ENCODE results near the gene PCDHA1.

Gene PCDHA1

GRCh38 chr5:140982083-140982716 lies 196.3 kb downstream of the PCDHA1 start:
- TF ChIP-seq CTCF (IDR thresholded peaks at IDR 0.05; ENCODE audit: control insufficient read depth, insufficient read depth, low read depth, low read length, missing control alignments) = no peak
- no peak for DNase-seq (ENCODE audit: low read depth)
- H3K4me3 ChIP-seq (ENCODE audit: control insufficient read depth, low read depth, low read length) = no peak overlapping the region

GRCh38 chr5:140986117-140986521 lies 200.2 kb downstream of the PCDHA1 start:
- TF ChIP-seq CTCF (IDR thresholded peaks at IDR 0.05; ENCODE audit: control insufficient read depth, insufficient read depth, low read depth, low read length, missing control alignments) = no peak
- no peak overlapping the region for H3K4me3 ChIP-seq (ENCODE audit: control insufficient read depth, low read depth, low read length)
- no peak for DNase-seq (ENCODE audit: low read depth)

- no peak for DNase-seq (ENCODE audit: low read depth)
- no peak overlapping the region for H3K4me3 ChIP-seq (ENCODE audit: control insufficient read depth, low read depth, low read length)
- no peak for TF ChIP-seq CTCF (IDR thresholded peaks at IDR 0.05; ENCODE audit: control insufficient read depth, insufficient read depth, low read depth, low read length, missing control alignments)
Observed at GRCh38 chr5:140988100-140988499, 202.2 kb downstream of the PCDHA1 start.

- DNase-seq (ENCODE audit: low read depth) = no peak
- no peak for TF ChIP-seq CTCF (IDR thresholded peaks at IDR 0.05; ENCODE audit: control insufficient read depth, insufficient read depth, low read depth, low read length, missing control alignments)
- H3K4me3 ChIP-seq (ENCODE audit: control insufficient read depth, low read depth, low read length) = no peak overlapping the region
Observed at GRCh38 chr5:140988608-140989007, 202.7 kb downstream of the PCDHA1 start.

- no peak for TF ChIP-seq CTCF (IDR thresholded peaks at IDR 0.05; ENCODE audit: control insufficient read depth, insufficient read depth, low read depth, low read length, missing control alignments)
- no peak overlapping the region for H3K4me3 ChIP-seq (ENCODE audit: control insufficient read depth, low read depth, low read length)
- no peak for DNase-seq (ENCODE audit: low read depth)
Observed at GRCh38 chr5:140989254-140990020, 203.5 kb downstream of the PCDHA1 start.

- no peak overlapping the region for H3K4me3 ChIP-seq (ENCODE audit: control insufficient read depth, low read depth, low read length)
- no peak for TF ChIP-seq CTCF (IDR thresholded peaks at IDR 0.05; ENCODE audit: control insufficient read depth, insufficient read depth, low read depth, low read length, missing control alignments)
- DNase-seq (ENCODE audit: low read depth) = no peak
Observed at GRCh38 chr5:140992828-140993227, 206.9 kb downstream of the PCDHA1 start.

Measured in AG09309 (cell line).